Neuronal stem cell (in vitro differentiated cells): Measurements from ENCODE around the gene FXYD7.

Experiments used
- DNase-seq: peaks from one replicate; pipeline ENCODE4 v3.0.0-alpha.2; 2013; ENCODE audit warnings: low spot score
- H2AFZ ChIP-seq: one replicate; pipeline ENCODE4 v1.6.1; 2013; ENCODE audit warnings: mild to moderate bottlenecking, low read length, inconsistent platforms
- H2AK5ac ChIP-seq: 2 replicates; pipeline ENCODE4 v1.6.1; 2013; ENCODE audit warnings: low read depth, mild to moderate bottlenecking, inconsistent platforms, low read length, moderate library complexity, mixed read lengths
- H2BK120ac ChIP-seq: 2 replicates; pipeline ENCODE4 v1.6.1; 2013; ENCODE audit warnings: low read depth, mild to moderate bottlenecking, inconsistent platforms, low read length, moderate library complexity, mixed read lengths
- H2BK12ac ChIP-seq: one replicate; pipeline ENCODE4 v1.6.1; 2013; ENCODE audit warnings: low read length, inconsistent platforms
- H2BK15ac ChIP-seq: 2 replicates; pipeline ENCODE4 v1.6.1; 2013; ENCODE audit warnings: mild to moderate bottlenecking, low read length, inconsistent platforms, mixed read lengths
- H2BK5ac ChIP-seq: one replicate; pipeline ENCODE4 v1.6.1; 2013; ENCODE audit warnings: inconsistent platforms, mild to moderate bottlenecking, low read length, moderate library complexity
- H3K14ac ChIP-seq: one replicate; pipeline ENCODE4 v1.6.1; 2013; ENCODE audit warnings: low read length, inconsistent platforms
- H3K18ac ChIP-seq: 2 replicates; pipeline ENCODE4 v1.6.1; 2013; ENCODE audit warnings: low read length, inconsistent platforms
- H3K23ac ChIP-seq: 2 replicates; pipeline ENCODE4 v1.6.1; 2013; ENCODE audit warnings: low read depth, mild to moderate bottlenecking, mixed read lengths, low read length, inconsistent platforms; ENCODE audit not compliant: poor library complexity
- H3K27ac ChIP-seq: replicated peaks from 3 replicates; pipeline ENCODE4 v1.5.1; 2013; ENCODE audit warnings: low read length, inconsistent platforms
- H3K27me3 ChIP-seq, 3 experiments: 2 replicates each; pipeline ENCODE4 v1.6.1; 2013; ENCODE audit warnings: low read length in 3 of 3, mild to moderate bottlenecking in 2 of 3, inconsistent platforms in 1 of 3, low read depth in 1 of 3, mixed read lengths in 1 of 3, moderate library complexity in 1 of 3; ENCODE audit not compliant: control insufficient read depth in 3 of 3, insufficient read depth in 3 of 3
- H3K36me3 ChIP-seq, 2 donors: replicated peaks in 1 of 2; 2 replicates each; pipeline ENCODE4 v1.6.1; 2013; ENCODE audit warnings: low read length in 2 of 2; ENCODE audit not compliant: control insufficient read depth in 2 of 2, insufficient read depth in 2 of 2
- H3K4ac ChIP-seq: 2 replicates; pipeline ENCODE4 v1.6.1; 2013; ENCODE audit warnings: inconsistent platforms, mild to moderate bottlenecking, low read length, moderate library complexity
- H3K4me1 ChIP-seq, 2 donors: 1 replicate in 1 of 2; 2 replicates in 1 of 2; pipeline ENCODE4 v1.6.1; 2013; ENCODE audit warnings: low read length in 2 of 2, low read depth in 1 of 2; ENCODE audit not compliant: control insufficient read depth in 2 of 2, insufficient read depth in 1 of 2
- H3K4me2 ChIP-seq: one replicate; pipeline ENCODE4 v1.6.1; 2013; ENCODE audit warnings: mild to moderate bottlenecking, low read length, inconsistent platforms; ENCODE audit not compliant: insufficient read depth, poor library complexity, severe bottlenecking
- H3K4me3 ChIP-seq, 2 donors: 2 replicates each; pipeline ENCODE4 v1.5.1; 2013; ENCODE audit warnings: low read length in 2 of 2, mild to moderate bottlenecking in 2 of 2, inconsistent platforms in 1 of 2, moderate library complexity in 1 of 2
- H3K79me1 ChIP-seq: one replicate; pipeline ENCODE4 v1.6.1; 2013; ENCODE audit warnings: low read depth, mild to moderate bottlenecking, inconsistent platforms, low read length, moderate library complexity
- H3K9ac ChIP-seq: one replicate; pipeline ENCODE4 v1.6.1; 2013; ENCODE audit warnings: mild to moderate bottlenecking, low read depth, low read length, inconsistent platforms; ENCODE audit not compliant: poor library complexity
- H3K9me3 ChIP-seq, 2 donors: replicated peaks in 1 of 2; 2 replicates each; pipeline versions ENCODE3 to v1.6.1; 2013; ENCODE audit warnings: low read length in 2 of 2, mild to moderate bottlenecking in 2 of 2, inconsistent platforms in 1 of 2, low read depth in 1 of 2, mixed read lengths in 1 of 2, moderate library complexity in 1 of 2; ENCODE audit not compliant: control insufficient read depth in 2 of 2, insufficient read depth in 1 of 2
- H4K8ac ChIP-seq: one replicate; pipeline ENCODE4 v1.6.1; 2013; ENCODE audit warnings: low read depth, mild to moderate bottlenecking, inconsistent platforms, low read length, moderate library complexity
- H4K91ac ChIP-seq: one replicate; pipeline ENCODE4 v1.6.1; 2013; ENCODE audit warnings: low read length, low read depth, mild to moderate bottlenecking, inconsistent platforms; ENCODE audit not compliant: poor library complexity
- WGBS, 2 donors: extraction: QIAGEN DNeasy Blood & Tissue Kit; methylation state at CpG; one replicate each; pipeline ENCODE4 v1.1.7; 2013; ENCODE audit warnings: missing lambda C conversion rate in 2 of 2, mixed read lengths in 1 of 2; ENCODE audit not compliant: insufficient read length in 2 of 2, insufficient replicate concordance in 1 of 2; ENCODE audit errors: extremely low coverage in 2 of 2; 5-methylcytosine and 5-hydroxymethylcytosine counted together

The FXYD7 gene

GRCh38 chr19:35179830-35180229 is 36.8 kb downstream of the FXYD7 start:
- H3K4me1 ChIP-seq, result no peaks in the 10 kb centered on the region
- no CpG with 5 or more reads among the region's 3 CpGs for WGBS, 2 donors
- no peak for DNase-seq
- H3K9ac ChIP-seq, result no peak overlapping the region
- H2AFZ ChIP-seq, result no peak overlapping the region
- H4K8ac ChIP-seq, result no peak overlapping the region
- H3K36me3 ChIP-seq, result no peaks in the 10 kb centered on the region
- no peaks in the 10 kb centered on the region for H3K9me3 ChIP-seq
- H2BK12ac ChIP-seq, result no peak overlapping the region
- no peaks in the 10 kb centered on the region for H3K27me3 ChIP-seq
- H2BK5ac ChIP-seq, result no peak overlapping the region
- H3K4ac ChIP-seq, result no peak overlapping the region
- no peak overlapping the region for H3K4me2 ChIP-seq
- H2AK5ac ChIP-seq, result no peak overlapping the region
- H3K4me3 ChIP-seq, result no peak overlapping the region
- H3K14ac ChIP-seq, result no peak overlapping the region
- H3K18ac ChIP-seq, result no peak overlapping the region
- H2BK120ac ChIP-seq, result no peak overlapping the region
- no peak overlapping the region for H3K23ac ChIP-seq
- no peaks in the 10 kb centered on the region for H3K79me1 ChIP-seq
- no peak overlapping the region for H4K91ac ChIP-seq
- no peak overlapping the region for H2BK15ac ChIP-seq
- no peak overlapping the region for H3K27ac ChIP-seq

- H2BK120ac ChIP-seq, result no peak overlapping the region
- H3K4me1 ChIP-seq, result no peaks in the 10 kb centered on the region
- no peak overlapping the region for H2AFZ ChIP-seq
- H3K27me3 ChIP-seq, result no peaks in the 10 kb centered on the region
- H3K4ac ChIP-seq, result no peak overlapping the region
- no peak overlapping the region for H2BK15ac ChIP-seq
- no peak overlapping the region for H3K18ac ChIP-seq
- no peak overlapping the region for H3K27ac ChIP-seq
- H3K23ac ChIP-seq, result no peak overlapping the region
- no peak overlapping the region for H2BK12ac ChIP-seq
- H2AK5ac ChIP-seq, result no peak overlapping the region
- no peaks in the 10 kb centered on the region for H3K36me3 ChIP-seq
- no peak for DNase-seq
- no peaks in the 10 kb centered on the region for H3K9me3 ChIP-seq
- no peak overlapping the region for H3K14ac ChIP-seq
- H3K9ac ChIP-seq, result no peak overlapping the region
- no peak overlapping the region for H3K4me2 ChIP-seq
- no CpG with 5 or more reads among the region's 1 CpG for WGBS, 2 donors
- H3K79me1 ChIP-seq, result no peaks in the 10 kb centered on the region
- H3K4me3 ChIP-seq, result no peak overlapping the region
- no peak overlapping the region for H2BK5ac ChIP-seq
- H4K91ac ChIP-seq, result no peak overlapping the region
- H4K8ac ChIP-seq, result no peak overlapping the region
Observed at GRCh38 chr19:35181387-35181786, 38.3 kb downstream of the FXYD7 start.

- H2BK120ac ChIP-seq, result no peak overlapping the region
- H3K79me1 ChIP-seq, result no peaks in the 10 kb centered on the region
- no peak for DNase-seq
- no peak overlapping the region for H2BK12ac ChIP-seq
- no peak overlapping the region for H2BK5ac ChIP-seq
- no CpG with 5 or more reads among the region's 1 CpG for WGBS, 2 donors
- no peak overlapping the region for H2AK5ac ChIP-seq
- no peak overlapping the region for H2BK15ac ChIP-seq
- H4K8ac ChIP-seq, result no peak overlapping the region
- no peak overlapping the region for H3K23ac ChIP-seq
- no peak overlapping the region for H3K9ac ChIP-seq
- H3K36me3 ChIP-seq, result no peaks in the 10 kb centered on the region
- H4K91ac ChIP-seq, result no peak overlapping the region
- no peak overlapping the region for H3K4me2 ChIP-seq
- no peak overlapping the region for H3K4ac ChIP-seq
- H3K4me3 ChIP-seq, result no peak overlapping the region
- H3K27ac ChIP-seq, result no peak overlapping the region
- H3K4me1 ChIP-seq, result no peaks in the 10 kb centered on the region
- no peak overlapping the region for H3K14ac ChIP-seq
- H3K18ac ChIP-seq, result no peak overlapping the region
- H2AFZ ChIP-seq, result no peak overlapping the region
- H3K9me3 ChIP-seq, result no peaks in the 10 kb centered on the region
- no peaks in the 10 kb centered on the region for H3K27me3 ChIP-seq
Observed at GRCh38 chr19:35184267-35184666, 41.2 kb downstream of the FXYD7 start.

GRCh38 chr19:35184884-35185283 is 41.8 kb downstream of the FXYD7 start:
- no peak overlapping the region for H3K4me2 ChIP-seq
- WGBS, 2 donors, result no CpG with 5 or more reads among the region's 2 CpGs

More at GRCh38 chr19:35184884-35185283, 41.8 kb downstream of the FXYD7 start:
- Histone ChIP-seq H3K9me3 (no peaks in the 10 kb centered on the region), H3K18ac (no peak overlapping the region), H2BK12ac (no peak overlapping the region), H2BK5ac (no peak overlapping the region), H2BK120ac (no peak overlapping the region), H3K27ac (no peak overlapping the region), H2AFZ (no peak overlapping the region), H3K79me1 (no peaks in the 10 kb centered on the region), H3K9ac (no peak overlapping the region), H2BK15ac (no peak overlapping the region), H3K23ac (no peak overlapping the region), H3K4ac (no peak overlapping the region), H3K27me3 (no peaks in the 10 kb centered on the region), H3K4me1 (no peaks in the 10 kb centered on the region), H3K14ac (no peak overlapping the region), H4K91ac (no peak overlapping the region), H3K36me3 (no peaks in the 10 kb centered on the region), H3K4me3 (no peak overlapping the region), H4K8ac (no peak overlapping the region), H2AK5ac (no peak overlapping the region)
- no peak for DNase-seq
